HCT116 (cell line): Measurements from ENCODE around the gene SLCO2B1. TPM values are rescaled to one million over a fixed set of nuclear protein-coding genes. Genes with fewer than 3 reads are reported as not detected.

Experiments used
- ATAC-seq: fragments of 200-7000 bp; cut with Tn5 transposase; 2 replicates; pipeline ENCODE4 v1.9.1; 2020; ENCODE audit warnings: mild to moderate bottlenecking, moderate library complexity
- BruUV-seq: library from RNA; stranded (reverse); fragments of 400-500 nt; replicated peaks from 2 replicates; lab custom pipeline; 2021; lab: Mats Ljungman, UMichigan
- CTCF ChIA-PET: fragments of 300-600 bp; sonication (Branson Sonifier 250); formaldehyde crosslinking; loops from one replicate; lab custom pipeline; 2021; ENCODE audit warnings: antibody characterized with exemption; lab: Charles Lee
- POLR2A ChIA-PET: fragments of 300-600, 350-600 bp; sonication (Branson Sonifier 250); formaldehyde crosslinking; loops from one replicate; lab custom pipeline; 2021; ENCODE audit warnings: antibody characterized with exemption; lab: Charles Lee
- RAD21 ChIA-PET, 2 experiments: fragments of 300-600 bp; sonication (Branson Sonifier 250); formaldehyde crosslinking; loops; one replicate each; lab custom pipeline; 2023; ENCODE audit warnings: low total read pairs in 2 of 2; ENCODE audit not compliant: uncharacterized antibody in 2 of 2, unreplicated experiment in 2 of 2, low non-redundant PET in 1 of 2; lab: Charles Lee
- DNase-seq: peaks from one replicate; pipeline ENCODE4 v3.0.0-alpha.2; 2010; ENCODE audit warnings: low read depth, low spot score
- H2AFZ ChIP-seq: fragments of 200-600 bp; shearing (Covaris generic), sonication (generic); 2 replicates; pipeline ENCODE4 v1.6.1; 2017; ENCODE audit warnings: low read depth, mixed run types, mixed read lengths, antibody characterized with exemption, low read length; ENCODE audit not compliant: poor library complexity, severe bottlenecking
- H3K27ac ChIP-seq: 2 replicates; pipeline ENCODE4 v1.5.1; 2012; ENCODE audit warnings: low read depth, low read length
- H3K27me3 ChIP-seq: fragments of 200-600 bp; sonication (generic); 2 replicates; pipeline ENCODE4 v1.6.1; 2016; ENCODE audit warnings: mixed run types, low read length, mixed read lengths; ENCODE audit not compliant: insufficient read depth
- H3K36me3 ChIP-seq, 2 experiments: fragments of 200-500 bp in 1 of 2; fragments of 200-600 bp in 1 of 2; sonication (Bioruptor generic) in 1 of 2; sonication (generic) in 1 of 2; 2 replicates each; pipeline versions ENCODE4 v1.5.1 to v1.6.1; 2014 to 2016; ENCODE audit warnings: low read length in 2 of 2, inconsistent platforms in 1 of 2, mixed read lengths in 1 of 2, mixed run types in 1 of 2; ENCODE audit not compliant: insufficient read depth in 2 of 2, control insufficient read depth in 1 of 2
- H3K4me1 ChIP-seq, 2 experiments: fragments of 200-600 bp in 1 of 2; sonication (generic) in 1 of 2; 2 replicates each; pipeline versions ENCODE4 v1.5.1 to v1.6.1; 2012 to 2017; ENCODE audit warnings: low read length in 2 of 2, inconsistent platforms in 1 of 2, mild to moderate bottlenecking in 1 of 2, mixed read lengths in 1 of 2, mixed run types in 1 of 2, moderate library complexity in 1 of 2; ENCODE audit not compliant: insufficient read depth in 2 of 2, control insufficient read depth in 1 of 2
- H3K4me2 ChIP-seq: fragments of 200-600 bp; sonication (generic); 2 replicates; pipeline ENCODE4 v1.6.1; 2017; ENCODE audit warnings: mixed run types, low read length, mixed read lengths
- H3K4me3 ChIP-seq, 2 experiments: fragments of 200-600 bp in 1 of 2; sonication (generic) in 1 of 2; replicated peaks in 1 of 2; 2 replicates each; pipeline ENCODE4 v1.5.1; 2011 to 2016; ENCODE audit warnings: low read length in 2 of 2, control low read depth in 1 of 2, low read depth in 1 of 2, mild to moderate bottlenecking in 1 of 2, mixed read lengths in 1 of 2, mixed run types in 1 of 2
- H3K79me2 ChIP-seq: fragments of 200-600 bp; sonication (generic); 2 replicates; pipeline ENCODE4 v1.6.1; 2017; ENCODE audit warnings: mild to moderate bottlenecking, mixed run types, low read length, moderate library complexity, mixed read lengths; ENCODE audit not compliant: insufficient read depth
- H3K9ac ChIP-seq: fragments of 200-600 bp; sonication (generic); 2 replicates; pipeline ENCODE4 v1.6.1; 2016; ENCODE audit warnings: low read length, mixed read lengths
- H3K9me2 ChIP-seq: fragments of 200-600 bp; sonication (generic), shearing (Covaris generic); 2 replicates; pipeline ENCODE4 v1.6.1; 2017; ENCODE audit warnings: mixed run types, mild to moderate bottlenecking, moderate library complexity; ENCODE audit not compliant: insufficient read depth
- H3K9me3 ChIP-seq, 2 experiments: fragments of 200-500 bp in 1 of 2; fragments of 200-600 bp in 1 of 2; sonication (Bioruptor generic) in 1 of 2; sonication (generic) in 1 of 2; 2 replicates each; pipeline ENCODE4 v1.6.1; 2014 to 2017; ENCODE audit warnings: low read length in 2 of 2, mixed read lengths in 2 of 2, inconsistent platforms in 1 of 2, low read depth in 1 of 2, mild to moderate bottlenecking in 1 of 2, mixed run types in 1 of 2, moderate library complexity in 1 of 2; ENCODE audit not compliant: control insufficient read depth in 1 of 2, insufficient read depth in 1 of 2
- H4K20me1 ChIP-seq: fragments of 200-600 bp; sonication (generic), shearing (Covaris generic); 2 replicates; pipeline ENCODE4 v1.6.1; 2017; ENCODE audit warnings: mixed run types, mild to moderate bottlenecking, moderate library complexity; ENCODE audit not compliant: insufficient read depth
- ATF3 ChIP-seq: IDR thresholded peaks from 2 replicates; pipeline ENCODE4 v1.6.1; 2012
- CBX3 ChIP-seq: IDR thresholded peaks from 2 replicates; pipeline ENCODE4 v1.6.1; 2012; ENCODE audit warnings: low read depth
- CEBPB ChIP-seq: IDR thresholded peaks from 2 replicates; pipeline ENCODE4 v1.6.1; 2012; ENCODE audit warnings: low read depth
- EGR1 ChIP-seq: IDR thresholded peaks from 2 replicates; pipeline ENCODE4 v1.6.1; 2012; ENCODE audit warnings: low read depth
- ELF1 ChIP-seq: IDR thresholded peaks from 2 replicates; pipeline ENCODE4 v1.6.1; 2012; ENCODE audit warnings: low read depth, borderline replicate concordance
- FOSL1 ChIP-seq: IDR thresholded peaks from 2 replicates; pipeline ENCODE4 v1.6.1; 2012; ENCODE audit warnings: low read depth
- JUND ChIP-seq: IDR thresholded peaks from 2 replicates; pipeline ENCODE4 v1.6.1; 2012
- POLR2A ChIP-seq: IDR thresholded peaks from 2 replicates; pipeline ENCODE4 v1.7.0; 2011; ENCODE audit warnings: borderline replicate concordance; ENCODE audit not compliant: insufficient read depth, insufficient read length; ENCODE audit errors: extremely low read depth
- POLR2AphosphoS5 ChIP-seq: IDR thresholded peaks from 2 replicates; pipeline ENCODE4 v1.6.1; 2011; ENCODE audit warnings: mild to moderate bottlenecking, low read depth, low read length, moderate library complexity
- RAD21 ChIP-seq: IDR thresholded peaks from 2 replicates; pipeline ENCODE4 v1.6.1; 2012; ENCODE audit warnings: low read depth, mild to moderate bottlenecking
- SIN3A ChIP-seq: IDR thresholded peaks from 2 replicates; pipeline ENCODE4 v1.6.1; 2012; ENCODE audit warnings: low read depth
- SP1 ChIP-seq: IDR thresholded peaks from 2 replicates; pipeline ENCODE4 v1.6.1; 2012; ENCODE audit warnings: low read depth
- SRF ChIP-seq: IDR thresholded peaks from 2 replicates; pipeline ENCODE4 v1.6.1; 2012; ENCODE audit warnings: low read depth
- TCF7L2 ChIP-seq: IDR thresholded peaks from 2 replicates; pipeline ENCODE4 v1.7.0; 2011; ENCODE audit warnings: borderline replicate concordance, inconsistent platforms; ENCODE audit not compliant: insufficient read depth, insufficient read length; ENCODE audit errors: extremely low read depth
- YY1 ChIP-seq: IDR thresholded peaks from 2 replicates; pipeline ENCODE4 v1.6.1; 2011; ENCODE audit warnings: low read length, low read depth, moderate library complexity, mild to moderate bottlenecking; ENCODE audit not compliant: insufficient replicate concordance; ENCODE audit errors: extremely low read depth
- ZBTB33 ChIP-seq: IDR thresholded peaks from 2 replicates; pipeline ENCODE4 v1.6.1; 2011; ENCODE audit warnings: mild to moderate bottlenecking, low read length, moderate library complexity; ENCODE audit not compliant: insufficient replicate concordance; ENCODE audit errors: extremely low read depth
- ZFX ChIP-seq: fragments of 450-650 bp; IDR thresholded peaks from 2 replicates; pipeline ENCODE4 v1.6.1; 2017
- ZNF274 ChIP-seq: fragments of 200-500 bp; sonication (Bioruptor generic); IDR thresholded peaks from 2 replicates; pipeline ENCODE4 v1.6.1; 2014; ENCODE audit warnings: mild to moderate bottlenecking, low read depth, low read length, inconsistent platforms
- intact Hi-C: fragments of 100-400 bp; cut with micrococcal nuclease; formaldehyde crosslinking; loops from 2 replicates; pipeline ENCODE4 v1.10.0; 2022
- total RNA-seq: library from RNA; stranded (reverse); gene quantifications from one replicate; pipeline ENCODE4 v1.2.1, GENCODE V29; 2021; ENCODE audit not compliant: unreplicated experiment

SLCO2B1 gene
- total RNA-seq, 1 experiment from 2014 or later: 0.81 TPM

- intact Hi-C loops: no loop called here
- Histone ChIP-seq H3K4me2 (no peak overlapping the region), H2AFZ (no peak overlapping the region), H3K9me2 (no peaks in the 10 kb centered on the region), H3K4me3 (no peak overlapping the region), H3K27ac (no peak overlapping the region), H3K36me3 (no peaks in the 10 kb centered on the region), H3K9ac (no peak overlapping the region), H3K9me3 (no peaks in the 10 kb centered on the region), H3K27me3 (peaks cover 21% of the 10 kb centered on the region), H3K79me2 (no peaks in the 10 kb centered on the region), H4K20me1 (no peaks in the 10 kb centered on the region), H3K4me1 (no peaks in the 10 kb centered on the region)
- RAD21 ChIA-PET: no interaction called here
- no TSS peak for BruUV-seq
- no peak for DNase-seq
- no peak for TF ChIP-seq ZBTB33
- TF ChIP-seq SIN3A: no peak
- no peak for TF ChIP-seq POLR2AphosphoS5
- TF ChIP-seq CEBPB: no peak
- no peak for TF ChIP-seq SP1
- no peak for TF ChIP-seq YY1
- POLR2A ChIA-PET: no interaction called here
- no peak for ATAC-seq
- CTCF ChIA-PET: no interaction called here
These were observed 36.1 kb downstream of the SLCO2B1 start for GRCh38 chr11:75186999-75187398.

GRCh38 chr11:75188671-75189070 is 37.8 kb downstream of the SLCO2B1 start:
- H3K79me2 ChIP-seq: no peaks in the 10 kb centered on the region
- ChIA-PET CTCF (interaction anchor here (1.8 kb wide), 1 partner anchor 16 kb away, joined by 6 read pairs; no protein-coding TSS in a partner anchor), RAD21 (no interaction called here), POLR2A (no interaction called here)
- peaks cover 16% of the 10 kb centered on the region for H3K27me3 ChIP-seq
- no peak overlapping the region for H2AFZ ChIP-seq
- no TSS peak for BruUV-seq
- no peaks in the 10 kb centered on the region for H3K4me1 ChIP-seq
- H3K36me3 ChIP-seq: no peaks in the 10 kb centered on the region
- ATAC-seq: no peak
- DNase-seq: no peak
- TF ChIP-seq CBX3: no peak
- TF ChIP-seq ZNF274: no peak
- no peak for TF ChIP-seq RAD21
- no peak for TF ChIP-seq ATF3
- no peak for TF ChIP-seq SP1
- no peak for TF ChIP-seq EGR1
- no peak for TF ChIP-seq TCF7L2
- TF ChIP-seq JUND: no peak
- TF ChIP-seq POLR2A: no peak
- TF ChIP-seq FOSL1: no peak
- no peak for TF ChIP-seq ELF1
- no peak for TF ChIP-seq ZBTB33
- TF ChIP-seq SIN3A: no peak
- no peak for TF ChIP-seq ZFX
- TF ChIP-seq SRF: no peak
- H4K20me1 ChIP-seq: no peaks in the 10 kb centered on the region
- H3K27ac ChIP-seq: no peak overlapping the region
- no peak overlapping the region for H3K4me2 ChIP-seq
- H3K4me3 ChIP-seq: no peak overlapping the region
- no peaks in the 10 kb centered on the region for H3K9me2 ChIP-seq
- intact Hi-C loops: no loop called here
- H3K9me3 ChIP-seq: no peaks in the 10 kb centered on the region
- no peak overlapping the region for H3K9ac ChIP-seq
